NCI-H128 (cell line): ENCODE data around the gene CLSTN1.
"Not testable (repeated sequence)": the region's sequence is repeated elsewhere in the genome, so short reads cannot be mapped to it uniquely, and the experiment has no call there.

ENCODE experiments used
- DNase-seq: peaks from one replicate; lab custom pipeline; 2025; ENCODE audit not compliant: unreplicated experiment; lab: John Stamatoyannopoulos, UW

Gene CLSTN1

GRCh38 chr1:9766759-9767442, 56.9 kb downstream of the CLSTN1 start:
- no peak for DNase-seq

DNA sequence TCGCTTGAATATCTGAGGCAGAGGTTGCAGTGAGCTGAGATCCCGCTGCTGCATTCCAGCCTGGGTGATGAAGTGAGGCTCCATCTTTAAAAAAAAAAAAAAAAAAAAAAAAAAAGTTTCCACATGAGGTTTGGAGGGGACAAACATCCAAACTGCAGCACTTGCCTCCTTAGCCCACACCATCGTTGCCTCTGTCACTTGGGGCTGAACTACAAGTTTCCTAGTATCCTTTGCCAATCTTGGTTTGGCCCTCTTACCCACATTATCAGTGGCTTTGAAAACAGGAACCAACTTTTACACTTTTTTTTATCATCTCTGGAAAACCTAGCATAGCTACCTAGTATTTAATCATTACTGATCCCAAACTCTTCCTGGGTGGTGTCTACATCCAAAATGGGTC, 59.2 kb downstream of the CLSTN1 start:
- DNase-seq: no peak

DNA sequence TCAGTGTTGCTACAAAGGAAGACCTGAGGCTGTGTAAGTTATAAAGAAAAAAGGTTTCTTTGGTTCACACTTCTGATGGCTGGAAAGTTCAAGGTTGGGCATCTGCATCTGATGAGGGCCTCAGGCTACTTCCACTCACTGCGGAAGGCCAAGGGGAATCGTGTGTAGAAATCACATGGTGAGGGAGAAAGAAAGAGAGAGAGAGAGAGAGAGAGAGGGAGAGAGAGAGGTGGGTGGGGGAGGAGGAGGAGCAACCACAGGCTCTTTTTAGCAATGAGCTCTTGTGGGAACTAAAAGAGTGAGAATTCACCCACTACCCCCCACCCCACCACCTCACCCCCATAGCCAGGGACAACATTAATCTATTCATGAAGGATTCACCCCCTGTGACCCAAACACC, 59.9 kb downstream of the CLSTN1 start:
- no peak for DNase-seq

DNA sequence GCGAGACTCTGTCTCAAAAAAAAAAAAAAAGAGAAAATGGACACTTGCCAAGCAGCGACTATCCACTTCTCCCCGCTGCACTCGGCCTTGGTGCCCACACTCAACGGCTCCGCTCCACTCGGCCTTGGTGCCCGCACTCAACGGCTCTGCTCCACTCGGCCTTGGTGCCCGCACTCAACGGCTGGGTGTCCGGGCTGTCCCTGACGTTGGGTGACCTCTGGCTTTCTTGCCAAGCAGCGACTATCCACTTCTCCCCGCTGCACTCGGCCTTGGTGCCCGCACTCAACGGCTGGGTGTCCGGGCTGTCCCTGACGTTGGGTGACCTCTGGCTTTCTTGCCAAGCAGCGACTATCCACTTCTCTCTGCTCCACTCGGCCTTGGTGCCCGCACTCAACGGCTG, 61.3 kb downstream of the CLSTN1 start:
- not testable (repeated sequence) for DNase-seq

DNA sequence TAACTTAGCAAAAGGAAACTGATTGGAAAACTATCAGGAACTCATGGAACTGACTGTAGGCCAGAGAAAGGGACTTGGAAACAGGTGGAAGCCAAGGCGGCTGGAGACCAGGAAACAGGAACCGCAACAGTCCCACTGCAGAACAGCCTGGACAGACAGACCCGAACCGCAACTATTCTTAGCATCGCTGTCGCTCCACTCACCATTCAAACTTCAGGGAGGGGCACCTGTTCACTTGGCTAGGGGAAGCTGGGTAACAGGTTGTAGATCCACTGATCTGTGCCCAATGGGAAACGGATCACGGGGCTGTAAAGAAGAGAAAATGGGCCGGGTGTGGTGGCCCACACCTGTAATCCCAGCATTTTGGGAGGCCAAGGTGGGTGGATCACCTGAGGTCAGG, 61.9 kb downstream of the CLSTN1 start:
- no peak for DNase-seq

GRCh38 chr1:9760824-9761223, 62.9 kb downstream of the CLSTN1 start:
- DNase-seq: no peak

DNA sequence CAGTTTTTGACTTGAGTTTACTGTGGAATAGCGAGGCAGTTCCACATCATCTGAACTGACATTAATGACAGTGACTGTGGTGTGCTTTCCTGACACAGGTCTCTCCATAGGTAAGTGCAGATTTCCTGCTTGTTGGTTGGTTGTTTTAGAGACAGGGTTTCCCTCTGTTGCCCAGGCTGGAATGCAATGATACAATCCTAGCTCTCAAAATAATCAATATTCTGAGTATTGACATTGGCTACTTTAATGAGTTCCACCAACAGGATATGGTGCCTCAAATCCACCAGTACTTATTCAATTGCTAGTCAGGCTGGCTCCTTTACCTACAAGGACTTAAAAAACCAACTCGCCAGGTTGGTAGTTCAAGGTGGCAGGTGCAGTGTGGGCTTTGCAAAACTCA, 63.8 kb downstream of the CLSTN1 start:
- no peak for DNase-seq

- no peak for DNase-seq
Measured at GRCh38 chr1:9758559-9759121, 65.1 kb downstream of the CLSTN1 start.

GRCh38 chr1:9755441-9755995, 68.2 kb downstream of the CLSTN1 start:
- no peak for DNase-seq

DNA sequence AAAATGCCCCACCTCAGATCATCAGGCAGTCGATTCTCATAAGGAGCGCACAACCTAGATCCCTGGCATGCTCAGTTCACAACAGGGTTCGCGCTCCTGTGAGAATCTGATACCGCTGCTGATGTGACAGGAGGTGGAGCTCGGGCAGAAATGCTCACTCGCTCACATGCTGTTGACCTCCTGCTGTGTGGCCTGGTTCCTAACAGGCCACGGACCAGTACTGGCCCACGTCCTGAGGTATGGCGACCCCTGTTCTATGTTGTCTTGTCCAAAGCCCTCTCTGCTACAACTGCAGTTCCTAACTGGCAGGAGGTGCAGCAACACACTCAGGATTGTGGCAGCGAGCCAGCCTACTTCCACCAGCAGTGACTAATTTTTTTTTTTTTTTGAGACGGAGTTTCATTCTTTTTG, 70.6 kb downstream of the CLSTN1 start:
- DNase-seq: no peak

DNA sequence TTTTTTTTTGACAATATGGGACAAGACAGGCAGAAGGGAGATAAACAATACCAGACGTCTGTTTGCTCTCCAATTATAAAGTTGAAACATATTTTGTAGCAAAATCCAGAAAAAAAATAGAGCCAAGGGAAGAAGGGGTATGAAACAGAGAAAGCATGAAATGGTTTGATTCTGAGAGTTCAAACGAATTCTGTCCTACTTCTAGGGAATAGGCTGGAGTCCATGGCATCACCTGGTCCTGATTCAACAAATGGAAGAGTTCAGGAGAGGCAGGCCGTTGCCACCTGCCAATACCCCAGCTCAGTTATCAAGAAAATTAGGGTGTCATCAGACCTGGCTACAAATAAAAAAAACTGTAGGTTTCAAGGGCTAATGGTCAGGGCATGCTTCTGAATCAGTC, 71.8 kb downstream of the CLSTN1 start:
- no peak for DNase-seq

DNA sequence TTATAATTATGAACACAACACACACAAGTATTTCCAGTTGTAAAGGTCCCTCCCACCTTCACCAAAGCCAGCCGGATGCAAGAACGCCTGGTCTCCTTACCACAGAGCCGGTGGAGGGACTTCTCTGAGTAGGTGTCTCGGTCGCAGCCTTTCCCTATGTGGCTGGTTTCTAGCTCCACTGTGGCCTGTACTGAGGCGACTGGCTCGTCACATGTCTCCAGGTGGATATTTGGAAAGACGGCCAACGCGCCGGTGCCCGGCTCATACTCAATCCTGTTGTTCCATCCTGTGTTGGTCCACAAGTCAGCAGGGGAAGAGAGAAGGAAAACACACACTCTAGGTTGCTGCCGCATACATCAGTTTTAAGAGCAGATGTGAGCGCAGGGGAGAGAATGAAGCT, 74.4 kb downstream of the CLSTN1 start:
- DNase-seq: no peak

DNA sequence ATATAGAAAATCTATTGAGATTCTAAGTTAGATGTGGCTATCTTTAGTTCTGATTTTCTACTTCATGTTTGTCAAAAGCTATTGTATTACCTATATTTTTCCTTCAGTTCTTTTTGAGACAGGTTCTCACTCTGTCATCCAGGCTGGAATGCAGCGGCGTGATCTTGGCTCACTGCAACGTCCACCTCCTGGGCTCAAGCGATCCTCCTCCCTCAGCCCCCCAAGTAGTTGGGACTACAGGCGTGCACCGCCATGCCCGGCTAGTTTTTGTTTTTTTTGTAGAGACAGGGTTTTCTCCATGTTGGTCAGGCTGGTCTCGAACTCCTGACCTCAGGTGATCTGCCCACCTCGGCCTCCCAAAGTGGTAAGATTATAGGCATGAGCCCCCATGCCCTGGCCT, 75.4 kb downstream of the CLSTN1 start:
- DNase-seq: not testable (repeated sequence)

DNA sequence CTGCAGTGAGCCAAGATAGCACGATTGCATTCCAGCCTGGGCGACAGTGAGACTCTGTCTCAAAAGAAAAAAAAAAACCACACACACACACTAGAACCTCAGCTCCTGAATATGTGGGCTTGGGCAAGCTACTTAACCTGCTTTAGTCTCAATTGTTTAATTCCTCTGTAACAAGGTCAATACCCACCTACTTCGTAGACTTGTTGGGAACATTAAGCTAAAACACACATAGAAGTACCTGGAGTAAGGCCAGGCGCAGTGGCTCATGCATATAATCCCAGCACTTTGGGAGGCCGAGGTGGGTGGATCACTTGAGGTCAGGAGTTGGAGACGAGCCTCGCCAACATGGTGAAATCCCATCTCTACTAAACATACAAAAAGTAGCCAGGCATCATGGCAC, 77.1 kb downstream of the CLSTN1 start:
- no peak for DNase-seq

- no peak for DNase-seq
Measured at GRCh38 chr1:9746211-9746610, 77.6 kb downstream of the CLSTN1 start.

DNA sequence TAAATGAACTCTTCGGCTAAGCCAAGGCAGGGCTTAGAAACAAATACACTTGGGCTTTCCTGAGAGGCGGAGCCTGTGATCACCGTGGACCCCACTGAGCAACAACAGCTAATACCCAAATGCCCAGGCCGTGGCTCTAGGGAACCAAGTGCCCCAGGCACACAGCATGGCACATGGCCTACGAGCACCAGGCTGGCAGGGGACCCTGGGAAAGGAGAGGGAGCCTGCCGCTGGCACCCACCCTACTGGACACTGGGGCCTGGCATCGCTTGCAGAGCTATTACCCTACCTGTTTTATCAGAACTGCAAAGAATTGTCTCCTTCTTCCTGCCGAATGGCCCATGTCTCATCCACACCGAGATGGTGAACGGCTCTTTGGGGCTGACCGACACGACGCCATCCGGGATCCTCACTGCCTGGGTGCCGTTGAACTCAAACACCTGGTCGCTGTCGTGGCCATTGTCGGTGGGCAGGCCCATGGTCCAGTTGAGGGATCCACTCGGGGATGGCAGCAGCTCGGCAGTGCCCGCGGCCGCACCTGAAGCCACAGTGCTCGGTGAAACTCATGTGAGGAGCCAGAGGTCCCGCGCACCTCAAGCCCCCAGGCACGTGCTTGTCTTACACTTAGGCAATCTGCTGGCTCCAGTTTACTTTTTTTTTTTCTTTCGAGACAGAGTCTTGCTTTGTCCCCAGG, 79.5 kb downstream of the CLSTN1 start:
- DNase-seq: no peak

- no peak for DNase-seq
Measured at GRCh38 chr1:9737671-9738070, 86.1 kb downstream of the CLSTN1 start.

GRCh38 chr1:9737057-9737456, 86.7 kb downstream of the CLSTN1 start:
- DNase-seq: no peak

DNA sequence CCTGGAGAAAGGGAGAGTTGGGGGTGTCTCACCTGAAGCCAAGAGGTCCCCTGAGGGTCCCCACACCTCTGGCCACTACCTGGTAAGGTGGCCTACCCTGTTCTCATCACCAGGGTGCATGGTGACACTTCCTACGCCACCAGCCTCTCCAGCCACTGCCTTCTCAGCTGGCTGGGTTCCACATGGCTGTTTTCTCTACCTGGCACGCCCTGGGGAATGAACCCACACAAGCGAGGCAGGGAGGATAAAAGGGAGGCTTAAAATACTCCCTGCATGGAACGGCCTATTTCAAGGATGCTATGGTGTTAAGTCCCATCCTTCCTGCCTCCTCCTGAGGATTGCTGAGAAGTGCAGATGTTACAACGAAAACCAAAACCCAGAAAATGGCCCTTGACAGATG, 87.5 kb downstream of the CLSTN1 start:
- DNase-seq: no peak

- DNase-seq: no peak
Measured at GRCh38 chr1:9735800-9736199, 88.0 kb downstream of the CLSTN1 start.

DNA sequence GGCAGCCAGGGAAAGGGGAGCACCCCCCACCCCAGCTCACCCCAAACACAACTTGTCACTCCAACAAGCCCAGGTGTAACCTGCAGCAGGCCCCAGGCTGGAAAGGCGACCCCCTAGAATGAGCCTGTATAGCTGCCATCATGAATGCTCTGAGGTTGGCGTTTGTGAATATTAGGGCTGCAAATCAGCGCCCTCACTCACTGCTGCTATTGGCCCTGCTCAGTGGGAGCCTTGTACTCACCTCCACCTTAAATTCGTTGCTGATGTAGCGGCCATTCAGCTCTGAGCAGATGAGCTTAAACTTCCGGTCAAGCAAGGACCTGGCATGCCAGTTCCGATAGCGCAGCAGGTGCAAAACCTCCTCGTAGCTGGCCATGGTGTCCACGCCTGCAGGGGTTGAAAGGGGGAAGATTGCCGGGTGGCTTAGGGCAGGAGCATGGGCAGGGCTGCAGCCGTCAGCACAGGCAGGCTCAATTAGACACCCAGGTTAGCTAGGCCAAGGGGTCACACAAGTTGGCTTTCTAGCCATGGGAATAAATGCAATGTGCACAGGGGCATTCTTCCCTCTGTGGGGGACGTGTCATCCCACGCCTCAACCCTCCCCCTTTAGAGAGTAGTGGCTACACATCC, 90.5 kb downstream of the CLSTN1 start:
- DNase-seq: no peak
